Smooth muscle cell (in vitro differentiated cells): ENCODE data around the gene STK4. TPM values are rescaled to one million over a fixed set of nuclear protein-coding genes. Genes with fewer than 3 reads are reported as not detected.
A peak's percentile ranks its signal among the peaks of the same experiment; 100 is the strongest.

ENCODE experiments used
- DNase-seq: peaks from one replicate; lab custom pipeline; 2025; ENCODE audit not compliant: unreplicated experiment; lab: John Stamatoyannopoulos, UW
- H2AFZ ChIP-seq: fragments of 200-600 bp; sonication (generic); 2 replicates; pipeline ENCODE4 v1.6.0; 2016; ENCODE audit warnings: antibody characterized with exemption, low read depth, mild to moderate bottlenecking
- H3F3A ChIP-seq: fragments of 200-600 bp; sonication (generic); 2 replicates; pipeline ENCODE4 v1.6.0; 2017; ENCODE audit warnings: antibody characterized with exemption, low read depth
- H3K27ac ChIP-seq: fragments of 200-600 bp; sonication (generic); 2 replicates; pipeline ENCODE4 v1.5.1; 2016; ENCODE audit warnings: low read depth, mild to moderate bottlenecking
- H3K27me3 ChIP-seq: fragments of 200-600 bp; sonication (generic); 2 replicates; pipeline ENCODE4 v1.6.1; 2016; ENCODE audit warnings: low read depth, mild to moderate bottlenecking
- H3K36me3 ChIP-seq: fragments of 200-600 bp; sonication (generic); 2 replicates; pipeline ENCODE4 v1.5.1; 2016; ENCODE audit warnings: low read depth
- H3K4me1 ChIP-seq: fragments of 200-600 bp; sonication (generic); 2 replicates; pipeline ENCODE4 v1.5.1; 2016; ENCODE audit warnings: low read depth
- H3K4me2 ChIP-seq: fragments of 200-600 bp; sonication (generic); 2 replicates; pipeline ENCODE4 v1.6.0; 2016; ENCODE audit warnings: mild to moderate bottlenecking
- H3K4me3 ChIP-seq: fragments of 200-600 bp; sonication (generic); 2 replicates; pipeline ENCODE4 v1.5.1; 2016; ENCODE audit warnings: mild to moderate bottlenecking
- H3K79me2 ChIP-seq: fragments of 200-600 bp; sonication (generic); 2 replicates; pipeline ENCODE4 v1.6.0; 2016; ENCODE audit warnings: low read depth, mild to moderate bottlenecking
- H3K9ac ChIP-seq: fragments of 200-600 bp; sonication (generic); 2 replicates; pipeline ENCODE4 v1.6.0; 2016; ENCODE audit warnings: low read depth
- H3K9me3 ChIP-seq: fragments of 200-600 bp; sonication (generic); replicated peaks from 2 replicates; pipeline ENCODE4 v1.5.1; 2016; ENCODE audit warnings: low read depth
- H4K20me1 ChIP-seq: fragments of 200-600 bp; sonication (generic); 2 replicates; pipeline ENCODE4 v1.6.0; 2016; ENCODE audit warnings: low read depth
- WGBS: methylation state at CpG from one replicate; pipeline ENCODE4 v1.1.7; 2016; ENCODE audit warnings: low lambda C conversion rate; 5-methylcytosine and 5-hydroxymethylcytosine counted together
- polyA plus RNA-seq: library from polyadenylated mRNA; unstranded; fragments of >200 nt; fragmentation: Nextera tagmentation; extraction: Ambion mirVana; gene quantifications from 2 replicates; pipeline ENCODE4 v1.2.1, GENCODE V29; 2016
- total RNA-seq: library from RNA; depleted of rRNA; stranded (reverse); fragments of >200 nt; gene quantifications from 2 replicates; pipeline ENCODE4 v1.2.3, GENCODE V29; 2014
- TF ChIP-seq, protein P1 (sequence below): fragments of 200-600 bp; sonication (generic); IDR thresholded peaks from 2 replicates; pipeline ENCODE4 v1.5.1; 2017; ENCODE audit warnings: borderline replicate concordance, mild to moderate bottlenecking, antibody characterized with exemption; ENCODE audit not compliant: insufficient read depth, poor library complexity, severe bottlenecking

STK4 gene
- total and polyA plus RNA-seq, 2 experiments from 2014 or later, result 16.8 to 33.5 TPM

DNA sequence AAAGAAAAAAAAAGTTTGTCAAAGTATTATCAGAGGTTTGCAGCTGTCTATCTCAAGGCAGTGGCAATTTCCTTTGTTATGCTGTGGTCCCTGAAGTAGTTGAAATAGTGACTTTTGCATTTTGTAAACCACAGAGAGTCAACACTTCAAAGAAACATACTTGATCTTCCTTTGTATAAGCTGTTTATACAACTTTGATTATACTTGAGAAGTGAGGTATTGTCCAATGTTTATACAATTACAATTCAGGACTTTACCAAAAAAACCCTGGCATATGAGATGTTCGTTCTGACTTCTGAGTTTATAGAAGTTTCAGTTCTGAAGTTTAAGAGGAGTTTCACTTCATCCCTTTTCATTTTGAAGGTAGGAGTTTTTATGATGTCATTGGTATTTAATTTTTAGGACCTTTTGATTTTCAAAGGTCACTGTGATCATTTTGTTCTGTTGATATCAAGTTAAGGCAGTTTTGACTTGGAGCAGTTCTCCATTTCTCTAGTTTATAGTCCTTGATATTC is 4.0 kb downstream of the STK4 start:
- DNase-seq, result no peak
- Histone ChIP-seq H3K4me1 (peaks cover 7% of the 10 kb centered on the region), H2AFZ (no peak overlapping the region), H3K4me3 (no peak overlapping the region), H3K79me2 (peaks cover 55% of the 10 kb centered on the region), H3F3A (no peaks in the 10 kb centered on the region), H4K20me1 (no peaks in the 10 kb centered on the region), H3K27me3 (no peaks in the 10 kb centered on the region), H3K4me2 (no peak overlapping the region), H3K27ac (no peak overlapping the region), H3K9me3 (no peaks in the 10 kb centered on the region), H3K9ac (no peak overlapping the region), H3K36me3 (peaks cover 3% of the 10 kb centered on the region)
- WGBS, result 88% methylated on average over 1 of the region's 1 CpG
- TF ChIP-seq, protein P1, sequence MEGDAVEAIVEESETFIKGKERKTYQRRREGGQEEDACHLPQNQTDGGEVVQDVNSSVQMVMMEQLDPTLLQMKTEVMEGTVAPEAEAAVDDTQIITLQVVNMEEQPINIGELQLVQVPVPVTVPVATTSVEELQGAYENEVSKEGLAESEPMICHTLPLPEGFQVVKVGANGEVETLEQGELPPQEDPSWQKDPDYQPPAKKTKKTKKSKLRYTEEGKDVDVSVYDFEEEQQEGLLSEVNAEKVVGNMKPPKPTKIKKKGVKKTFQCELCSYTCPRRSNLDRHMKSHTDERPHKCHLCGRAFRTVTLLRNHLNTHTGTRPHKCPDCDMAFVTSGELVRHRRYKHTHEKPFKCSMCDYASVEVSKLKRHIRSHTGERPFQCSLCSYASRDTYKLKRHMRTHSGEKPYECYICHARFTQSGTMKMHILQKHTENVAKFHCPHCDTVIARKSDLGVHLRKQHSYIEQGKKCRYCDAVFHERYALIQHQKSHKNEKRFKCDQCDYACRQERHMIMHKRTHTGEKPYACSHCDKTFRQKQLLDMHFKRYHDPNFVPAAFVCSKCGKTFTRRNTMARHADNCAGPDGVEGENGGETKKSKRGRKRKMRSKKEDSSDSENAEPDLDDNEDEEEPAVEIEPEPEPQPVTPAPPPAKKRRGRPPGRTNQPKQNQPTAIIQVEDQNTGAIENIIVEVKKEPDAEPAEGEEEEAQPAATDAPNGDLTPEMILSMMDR, result no peak

DNA sequence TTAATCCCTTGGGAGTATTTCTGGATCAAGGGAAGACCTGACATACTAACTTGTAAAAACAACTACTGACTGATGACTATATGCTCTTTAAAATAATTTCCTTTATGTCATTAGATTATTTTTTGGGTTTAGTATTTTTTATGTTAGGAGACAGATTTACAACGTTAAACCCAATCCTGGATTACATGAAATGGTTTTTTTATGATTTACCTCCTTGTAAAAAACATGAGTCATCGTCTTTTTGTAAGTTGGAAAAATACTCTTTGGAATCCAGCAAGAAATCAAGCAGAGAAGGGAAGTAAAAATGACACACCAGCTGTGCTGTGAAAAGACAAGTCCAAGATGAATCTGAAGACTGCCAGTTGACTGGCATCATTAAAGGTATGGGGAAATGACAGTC is 6.7 kb downstream of the STK4 start:
- peaks cover 40% of the 10 kb centered on the region for H3K79me2 ChIP-seq
- no peak overlapping the region for H2AFZ ChIP-seq
- WGBS, result 23% methylated on average over 2 of the region's 2 CpGs
- H4K20me1 ChIP-seq, result no peaks in the 10 kb centered on the region
- peaks cover 3% of the 10 kb centered on the region for H3K36me3 ChIP-seq
- DNase-seq, result no peak
- H3K27me3 ChIP-seq, result no peaks in the 10 kb centered on the region
- no peak overlapping the region for H3K4me2 ChIP-seq
- H3K4me3 ChIP-seq, result no peak overlapping the region
- no peaks in the 10 kb centered on the region for H3K9me3 ChIP-seq
- no peak overlapping the region for H3K9ac ChIP-seq
- no peaks in the 10 kb centered on the region for H3F3A ChIP-seq
- H3K4me1 ChIP-seq, result no peaks in the 10 kb centered on the region
- H3K27ac ChIP-seq, result peak overlapping the region; percentile 74
- TF ChIP-seq, protein P1, result no peak

DNA sequence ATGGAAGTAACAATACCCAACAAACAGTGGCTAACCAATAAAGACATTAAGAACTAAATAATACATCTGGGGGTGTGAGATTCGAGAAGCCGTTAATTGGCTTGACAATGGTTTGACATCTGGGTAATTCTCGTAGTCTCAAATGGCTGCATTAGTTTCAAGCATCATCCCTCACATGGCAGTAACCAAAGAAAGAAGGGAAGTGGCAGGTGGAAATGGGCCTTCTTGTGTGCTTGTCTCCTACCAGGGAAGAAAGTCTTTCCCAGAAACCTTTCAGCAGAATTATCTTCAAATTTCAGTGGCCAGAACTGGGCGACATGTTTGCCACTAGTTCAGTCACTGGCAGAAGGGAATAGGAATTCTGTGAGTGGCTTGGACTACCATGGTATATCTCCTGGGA is 10.4 kb downstream of the STK4 start:
- WGBS, result 99% methylated on average over 4 of the region's 4 CpGs
- H3K4me2 ChIP-seq, result no peak overlapping the region
- H3K4me3 ChIP-seq, result no peak overlapping the region
- TF ChIP-seq, protein P1, result no peak
- no peaks in the 10 kb centered on the region for H4K20me1 ChIP-seq
- no peaks in the 10 kb centered on the region for H3K4me1 ChIP-seq
- peaks cover 13% of the 10 kb centered on the region for H3K36me3 ChIP-seq
- H3F3A ChIP-seq, result no peaks in the 10 kb centered on the region
- H3K9me3 ChIP-seq, result no peaks in the 10 kb centered on the region
- no peak overlapping the region for H3K9ac ChIP-seq
- no peak overlapping the region for H3K27ac ChIP-seq
- H3K27me3 ChIP-seq, result no peaks in the 10 kb centered on the region
- no peak for DNase-seq
- no peak overlapping the region for H2AFZ ChIP-seq
- peaks cover 7% of the 10 kb centered on the region for H3K79me2 ChIP-seq

DNA sequence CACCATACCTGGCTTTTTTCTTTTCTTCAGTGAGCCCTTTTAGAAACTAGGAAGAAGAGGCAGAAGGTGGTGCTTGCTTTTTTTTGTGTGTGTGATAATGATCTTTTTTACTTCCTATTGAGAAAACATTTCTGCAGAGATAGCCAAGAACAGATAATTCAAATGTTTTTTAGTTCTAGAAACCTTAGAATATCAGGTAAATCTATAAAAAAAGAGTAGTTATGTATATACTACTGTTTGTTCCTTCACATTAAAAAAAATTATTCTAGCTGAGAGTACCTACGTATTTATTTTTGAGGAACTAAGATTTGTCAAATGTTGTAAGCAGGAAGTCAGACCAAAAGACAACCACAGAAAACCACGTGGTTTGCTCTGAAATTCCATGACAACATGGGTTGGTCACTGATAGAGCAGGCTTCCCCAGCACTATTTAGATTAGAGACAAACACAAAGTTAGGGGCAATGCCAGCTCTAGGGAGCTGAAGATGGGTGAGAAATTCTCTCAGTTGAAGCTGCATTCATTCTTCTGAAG is 12.8 kb downstream of the STK4 start:
- H3K36me3 ChIP-seq, result peaks cover 12% of the 10 kb centered on the region
- H3K4me1 ChIP-seq, result no peaks in the 10 kb centered on the region
- H3K9ac ChIP-seq, result no peak overlapping the region
- no peaks in the 10 kb centered on the region for H3K27me3 ChIP-seq
- H3K79me2 ChIP-seq, result no peaks in the 10 kb centered on the region
- H3K4me3 ChIP-seq, result no peak overlapping the region
- H3F3A ChIP-seq, result no peaks in the 10 kb centered on the region
- no peaks in the 10 kb centered on the region for H3K9me3 ChIP-seq
- no peak for DNase-seq
- no peaks in the 10 kb centered on the region for H4K20me1 ChIP-seq
- peak overlapping the region; percentile 37 for H3K4me2 ChIP-seq
- TF ChIP-seq, protein P1, result no peak
- 47% methylated on average over 2 of the region's 2 CpGs for WGBS
- no peak overlapping the region for H2AFZ ChIP-seq
- H3K27ac ChIP-seq, result peak overlapping the region; percentile 64
